ENCODE results near the gene RHEBL1. TPM values are rescaled to one million over a fixed set of nuclear protein-coding genes. Genes with fewer than 3 reads are reported as not detected.

Gene RHEBL1
- total RNA-seq, 2 experiments from 2014 or later: 5.1 to 6.0 TPM

DNA sequence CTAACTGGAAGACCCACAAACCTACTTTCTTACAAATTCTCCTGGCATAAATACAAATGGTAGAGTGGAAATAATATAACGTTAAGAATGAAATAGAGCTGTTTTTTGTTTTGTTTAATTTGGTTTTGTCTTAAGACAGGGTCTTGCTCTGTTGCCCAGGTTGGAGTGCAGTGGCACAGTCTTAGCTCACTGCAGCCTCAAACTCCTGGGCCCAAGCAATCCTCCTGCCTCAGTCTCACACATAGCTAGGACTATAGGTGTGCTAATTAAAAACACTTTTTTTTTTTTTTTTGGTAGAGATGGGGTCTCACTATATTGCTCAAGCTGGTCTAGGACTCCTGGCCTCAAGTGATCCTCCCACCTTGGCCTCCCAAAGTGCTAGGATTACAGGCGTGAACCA, 28.9 kb upstream of the RHEBL1 start:
- H3K4me3 ChIP-seq (ENCODE audit: low read length): no peak overlapping the region
- CTCF ChIA-PET: interaction anchor here (0.8 to 5.0 kb wide), 13 partner anchors 11 to 246 kb away, joined by 3 to 46 read pairs (median 6); partner anchors contain the start of genes DDX23, LMBR1L, RHEBL1 and TUBA1B
- Mint-ChIP-seq H3K4me3 (no peak overlapping the region), H3K4me1 (ENCODE audit: low read depth) (peaks cover 20% of the 10 kb centered on the region), H3K27me3 (peaks cover 22% of the 10 kb centered on the region), H3K9me3 (no peaks in the 10 kb centered on the region), H3K27ac (no peak overlapping the region), H3K36me3 (ENCODE audit: low read depth) (peaks cover 68% of the 10 kb centered on the region)
- H3K4me1 ChIP-seq (ENCODE audit: insufficient read depth, low read length): peaks cover 11% of the 10 kb centered on the region
- TF ChIP-seq, protein P1, sequence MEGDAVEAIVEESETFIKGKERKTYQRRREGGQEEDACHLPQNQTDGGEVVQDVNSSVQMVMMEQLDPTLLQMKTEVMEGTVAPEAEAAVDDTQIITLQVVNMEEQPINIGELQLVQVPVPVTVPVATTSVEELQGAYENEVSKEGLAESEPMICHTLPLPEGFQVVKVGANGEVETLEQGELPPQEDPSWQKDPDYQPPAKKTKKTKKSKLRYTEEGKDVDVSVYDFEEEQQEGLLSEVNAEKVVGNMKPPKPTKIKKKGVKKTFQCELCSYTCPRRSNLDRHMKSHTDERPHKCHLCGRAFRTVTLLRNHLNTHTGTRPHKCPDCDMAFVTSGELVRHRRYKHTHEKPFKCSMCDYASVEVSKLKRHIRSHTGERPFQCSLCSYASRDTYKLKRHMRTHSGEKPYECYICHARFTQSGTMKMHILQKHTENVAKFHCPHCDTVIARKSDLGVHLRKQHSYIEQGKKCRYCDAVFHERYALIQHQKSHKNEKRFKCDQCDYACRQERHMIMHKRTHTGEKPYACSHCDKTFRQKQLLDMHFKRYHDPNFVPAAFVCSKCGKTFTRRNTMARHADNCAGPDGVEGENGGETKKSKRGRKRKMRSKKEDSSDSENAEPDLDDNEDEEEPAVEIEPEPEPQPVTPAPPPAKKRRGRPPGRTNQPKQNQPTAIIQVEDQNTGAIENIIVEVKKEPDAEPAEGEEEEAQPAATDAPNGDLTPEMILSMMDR (IDR thresholded peaks at IDR 0.05): no peak
- no peak overlapping the region for H3K27ac ChIP-seq (ENCODE audit: low read depth in 1 of 2, low read length in 2 of 2)
- DNase-seq (no peak), ATAC-seq (ENCODE audit: poor library complexity) (no peak)
- peaks cover 9 to 13% of the 10 kb centered on the region in 2 experiments for H3K27me3 ChIP-seq (ENCODE audit: control insufficient read depth in 1 of 2, insufficient read depth in 2 of 2, low read length in 2 of 2)
- intact Hi-C loops (cut with DNase I, micrococcal nuclease): loop anchor here (1.0 to 2.0 kb wide), 2 partner anchors 34 kb away; no protein-coding TSS in a partner anchor
- peaks cover 63% of the 10 kb centered on the region for H3K36me3 ChIP-seq (ENCODE audit: insufficient read depth, low read length)
- POLR2A ChIA-PET: interaction anchor here (1.0 to 4.2 kb wide), 7 partner anchors 11 to 137 kb away, joined by 3 to 41 read pairs (median 6); partner anchors contain the start of genes LMBR1L, RHEBL1, TUBA1A and TUBA1B
- H3K9me3 ChIP-seq (ENCODE audit: control insufficient read depth in 1 of 2, insufficient read depth in 1 of 2, low read length in 2 of 2): peaks cover 0 to 5% of the 10 kb centered on the region in 2 experiments

DNA sequence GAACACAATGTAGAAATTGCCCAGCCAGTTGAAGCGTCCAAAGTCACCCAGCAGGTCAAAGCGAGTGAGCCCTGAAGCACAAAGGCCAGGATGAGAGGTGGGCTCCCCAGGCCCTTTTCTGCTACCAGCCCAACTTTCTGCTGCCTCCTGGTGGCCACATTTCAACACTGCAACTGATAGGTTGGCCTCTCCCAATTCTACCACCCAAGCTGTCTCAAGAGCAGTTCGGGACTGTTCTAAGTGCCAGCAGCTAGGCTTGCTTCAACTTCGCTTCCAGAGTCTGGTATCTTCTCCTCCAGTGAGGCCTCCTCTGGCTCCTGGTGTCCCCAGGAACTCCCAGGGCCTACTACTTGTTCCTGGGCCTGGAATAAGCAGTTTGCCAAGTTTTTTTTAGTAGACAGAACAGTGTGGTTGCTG, 28.3 kb upstream of the RHEBL1 start:
- H3K27ac ChIP-seq (ENCODE audit: low read depth in 1 of 2, low read length in 2 of 2): no peak overlapping the region
- DNase-seq (peak; percentile 36 to 80 (median 58)), ATAC-seq (ENCODE audit: poor library complexity) (peak; percentile 73)
- peaks cover 16 to 20% of the 10 kb centered on the region in 2 experiments for H3K27me3 ChIP-seq (ENCODE audit: control insufficient read depth in 1 of 2, insufficient read depth in 2 of 2, low read length in 2 of 2)
- CTCF ChIA-PET: interaction anchor here (0.8 to 5.0 kb wide), 13 partner anchors 10 to 245 kb away, joined by 3 to 46 read pairs (median 6); partner anchors contain the start of genes DDX23, LMBR1L, RHEBL1 and TUBA1B
- peaks cover 28% of the 10 kb centered on the region for H3K27me3 Mint-ChIP-seq
- POLR2A ChIA-PET: interaction anchor here (0.8 to 4.2 kb wide), 7 partner anchors 9 to 137 kb away, joined by 3 to 41 read pairs (median 4); partner anchors contain the start of genes LMBR1L, RHEBL1, TUBA1A and TUBA1B
- peaks cover 15% of the 10 kb centered on the region for H3K4me1 ChIP-seq (ENCODE audit: insufficient read depth, low read length)
- H3K9me3 ChIP-seq (ENCODE audit: control insufficient read depth in 1 of 2, insufficient read depth in 1 of 2, low read length in 2 of 2): peaks cover 0 to 5% of the 10 kb centered on the region in 2 experiments
- TF ChIP-seq, protein P1 (IDR thresholded peaks at IDR 0.05): peak; percentile 76
- no peak overlapping the region for H3K4me3 ChIP-seq (ENCODE audit: low read length)
- peaks cover 25% of the 10 kb centered on the region for H3K4me1 Mint-ChIP-seq (ENCODE audit: low read depth)
- H3K9me3 Mint-ChIP-seq: no peaks in the 10 kb centered on the region
- H3K4me3 Mint-ChIP-seq: no peak overlapping the region
- intact Hi-C loops (cut with DNase I, micrococcal nuclease): loop anchor here (1.0 to 2.0 kb wide), 2 partner anchors 33 to 34 kb away; no protein-coding TSS in a partner anchor
- H3K36me3 ChIP-seq (ENCODE audit: insufficient read depth, low read length): peaks cover 57% of the 10 kb centered on the region
- peaks cover 62% of the 10 kb centered on the region for H3K36me3 Mint-ChIP-seq (ENCODE audit: low read depth)
- no peak overlapping the region for H3K27ac Mint-ChIP-seq

GRCh38 chr12:49097381-49097780, 27.6 kb upstream of the RHEBL1 start:
- Mint-ChIP-seq H3K9me3 (no peaks in the 10 kb centered on the region), H3K27me3 (peaks cover 35% of the 10 kb centered on the region), H3K36me3 (ENCODE audit: low read depth) (peaks cover 55% of the 10 kb centered on the region), H3K4me1 (ENCODE audit: low read depth) (peaks cover 32% of the 10 kb centered on the region), H3K4me3 (no peak overlapping the region), H3K27ac (no peak overlapping the region)
- H3K4me3 ChIP-seq (ENCODE audit: low read length): no peak overlapping the region
- H3K9me3 ChIP-seq (ENCODE audit: control insufficient read depth in 1 of 2, insufficient read depth in 1 of 2, low read length in 2 of 2): peaks cover 0 to 5% of the 10 kb centered on the region in 2 experiments
- DNase-seq (no peak), ATAC-seq (ENCODE audit: poor library complexity) (no peak)
- H3K27me3 ChIP-seq (ENCODE audit: control insufficient read depth in 1 of 2, insufficient read depth in 2 of 2, low read length in 2 of 2): peaks cover 22 to 26% of the 10 kb centered on the region in 2 experiments
- intact Hi-C loops (cut with DNase I, micrococcal nuclease): no loop called here
- POLR2A ChIA-PET: interaction anchor here (0.8 to 4.2 kb wide), 6 partner anchors 8 to 91 kb away, joined by 3 to 41 read pairs (median 6); partner anchors contain the start of genes LMBR1L, RHEBL1, TUBA1A and TUBA1B
- CTCF ChIA-PET: interaction anchor here (1.1 to 5.0 kb wide), 8 partner anchors 9 to 245 kb away, joined by 5 to 46 read pairs (median 8); partner anchors contain the start of genes DDX23, LMBR1L and TUBA1B
- H3K27ac ChIP-seq (ENCODE audit: low read depth in 1 of 2, low read length in 2 of 2): no peak overlapping the region
- peaks cover 50% of the 10 kb centered on the region for H3K36me3 ChIP-seq (ENCODE audit: insufficient read depth, low read length)
- TF ChIP-seq, protein P1 (IDR thresholded peaks at IDR 0.05): no peak
- H3K4me1 ChIP-seq (ENCODE audit: insufficient read depth, low read length): peaks cover 18% of the 10 kb centered on the region
